Skeletal muscle tissue (tissue), 4 donors: ENCODE measurements around the gene ADAMTS14. TPM values are rescaled to one million over a fixed set of nuclear protein-coding genes. Genes with fewer than 3 reads are reported as not detected.
A peak's percentile ranks its signal among the peaks of the same experiment; 100 is the strongest.
"Not testable (repeated sequence)": the region's sequence is repeated elsewhere in the genome, so short reads cannot be mapped to it uniquely, and the experiment has no call there.

Source experiments
- H3K27ac ChIP-seq: one replicate; pipeline ENCODE4 v1.7.0; 2013; ENCODE audit warnings: mild to moderate bottlenecking, low read depth, low read length, inconsistent platforms
- H3K27me3 ChIP-seq, 3 donors: one replicate each; pipeline ENCODE4 v1.7.0; 2013; ENCODE audit warnings: low read length in 3 of 3; ENCODE audit not compliant: control insufficient read depth in 3 of 3, insufficient read depth in 3 of 3
- H3K36me3 ChIP-seq, 3 donors: one replicate each; pipeline ENCODE4 v1.7.0; 2013; ENCODE audit warnings: low read length in 3 of 3; ENCODE audit not compliant: control insufficient read depth in 3 of 3, insufficient read depth in 3 of 3
- H3K4me1 ChIP-seq, 3 donors: one replicate each; pipeline ENCODE4 v1.7.0; 2013; ENCODE audit warnings: low read length in 3 of 3, mild to moderate bottlenecking in 3 of 3; ENCODE audit not compliant: control insufficient read depth in 3 of 3, insufficient read depth in 3 of 3
- H3K4me3 ChIP-seq, 3 donors: one replicate each; pipeline ENCODE4 v1.7.0; 2013; ENCODE audit warnings: low read length in 3 of 3
- H3K9ac ChIP-seq, 3 donors: one replicate each; pipeline ENCODE4 v1.7.0; 2013; ENCODE audit warnings: low read length in 3 of 3, mild to moderate bottlenecking in 3 of 3, moderate library complexity in 2 of 3, low read depth in 1 of 3
- H3K9me3 ChIP-seq, 3 donors: one replicate each; pipeline ENCODE4 v1.7.0; 2013; ENCODE audit warnings: low read length in 3 of 3; ENCODE audit not compliant: control insufficient read depth in 3 of 3
- total RNA-seq: library from RNA; depleted of rRNA; stranded (reverse); fragments of >200 nt; gene quantifications from one replicate; pipeline ENCODE4 v1.2.3, GENCODE V29; 2014
- donor health status: Osteomylitis.

Gene ADAMTS14
- total RNA-seq, 1 donor from 2014 or later: 5.7 TPM

DNA sequence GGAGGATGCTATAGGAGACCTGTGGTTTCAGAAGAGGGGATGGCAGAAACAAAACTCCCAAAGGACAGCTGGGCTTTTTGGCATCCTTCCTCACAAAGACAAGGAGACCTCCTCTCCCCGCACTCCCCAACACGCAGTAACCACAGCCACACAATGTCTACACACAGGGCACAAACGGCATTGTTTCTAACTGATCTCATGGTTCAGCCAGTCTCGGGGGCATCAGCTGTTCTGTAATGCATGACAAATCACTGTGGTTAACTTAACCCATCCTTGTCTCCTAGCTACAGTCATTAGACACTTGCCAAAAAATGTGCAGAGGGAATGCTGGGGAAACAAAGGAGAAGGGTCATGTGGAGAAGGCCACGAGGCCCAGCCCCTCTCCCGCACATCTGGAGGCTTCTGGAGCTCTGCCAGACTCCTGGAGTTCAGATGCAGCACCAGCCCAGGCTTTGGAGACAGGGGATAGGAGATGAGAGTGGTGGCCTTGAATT lies 7.6 kb upstream of the ADAMTS14 start:
- Histone ChIP-seq H3K9ac (no peak overlapping the region), H3K27ac (peak overlapping the region; percentile 36), H3K27me3 (peaks cover 0 to 6% (median 2%) of the 10 kb centered on the region in 3 donors), H3K4me3 (no peak overlapping the region), H3K36me3 (no peaks in the 10 kb centered on the region), H3K9me3 (no peaks in the 10 kb centered on the region), H3K4me1 (peaks cover 2 to 10% (median 9%) of the 10 kb centered on the region in 3 donors)

DNA sequence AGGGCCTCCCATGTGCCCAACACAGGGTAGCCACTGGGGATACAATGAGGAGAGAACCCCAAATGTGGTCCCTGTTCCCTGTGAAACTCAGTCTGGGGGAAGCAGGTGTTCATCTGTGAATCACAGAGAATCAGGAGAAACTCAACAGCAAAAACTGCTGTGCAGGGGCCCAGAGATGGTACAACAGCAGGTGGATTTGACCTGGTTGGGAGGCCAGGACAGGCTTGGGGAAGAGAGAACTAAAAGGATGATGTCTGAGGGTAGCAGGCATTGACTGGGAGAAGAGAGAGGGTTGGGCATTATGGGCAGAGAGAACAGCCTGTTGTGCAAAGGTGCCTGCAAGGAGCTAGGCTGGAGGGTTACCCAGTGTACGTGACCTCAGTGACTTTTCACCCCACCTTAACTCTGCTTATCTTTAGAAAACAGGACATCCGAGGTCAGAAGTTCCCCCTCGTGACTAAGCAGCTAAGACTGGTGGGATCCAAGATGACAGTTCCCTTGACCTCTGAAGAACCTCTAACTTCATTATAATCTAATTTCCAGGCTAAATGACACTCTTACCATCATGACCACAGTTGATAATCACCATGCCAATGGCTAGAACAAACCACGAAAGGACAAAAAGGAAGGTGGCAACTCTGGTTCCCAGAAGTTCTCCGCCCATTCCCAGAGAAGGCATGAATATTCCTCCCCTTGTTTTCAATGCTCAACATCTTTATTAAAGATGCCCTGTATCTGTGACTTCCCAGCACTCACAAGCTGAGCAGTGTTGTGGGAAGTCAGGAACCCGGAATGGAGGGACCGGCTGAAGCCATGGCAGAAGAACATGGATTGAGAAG lies 5.1 kb upstream of the ADAMTS14 start:
- Histone ChIP-seq H3K27ac (no peak overlapping the region), H3K4me1 (peaks cover 2 to 10% (median 9%) of the 10 kb centered on the region in 3 donors), H3K9me3 (no peaks in the 10 kb centered on the region), H3K4me3 (no peak overlapping the region), H3K36me3 (no peaks in the 10 kb centered on the region), H3K9ac (no peak overlapping the region), H3K27me3 (peaks cover 0 to 4% (median 0%) of the 10 kb centered on the region in 3 donors)

DNA sequence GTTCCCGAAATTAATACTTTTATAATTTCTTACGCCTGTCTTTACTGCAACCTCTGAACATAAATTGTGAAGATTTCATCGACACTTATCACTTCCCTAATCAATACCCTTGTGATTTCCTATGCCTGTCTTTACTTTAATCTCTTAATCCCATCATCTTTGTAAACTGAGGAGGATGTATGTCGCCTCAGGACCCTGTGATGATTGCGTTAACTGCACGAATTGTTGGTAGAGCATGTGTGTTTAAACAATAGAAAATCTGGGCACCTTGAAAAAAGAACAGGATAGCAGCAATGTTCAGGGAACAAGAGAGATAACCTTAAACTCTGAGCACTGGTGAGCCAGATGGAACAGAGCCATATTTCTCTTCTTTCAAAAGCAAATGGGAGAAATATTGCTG lies 4.5 kb upstream of the ADAMTS14 start:
- H3K4me1 ChIP-seq: peaks cover 4 to 14% (median 13%) of the 10 kb centered on the region in 3 donors

GRCh38 chr10:70668454-70668970 lies 3.8 kb upstream of the ADAMTS14 start:
- Histone ChIP-seq H3K27ac (no peak overlapping the region), H3K36me3 (no peaks in the 10 kb centered on the region), H3K27me3 (peaks cover 0 to 6% (median 0%) of the 10 kb centered on the region in 3 donors), H3K4me3 (no peak overlapping the region), H3K9me3 (no peaks in the 10 kb centered on the region), H3K4me1 (peaks cover 11 to 20% (median 20%) of the 10 kb centered on the region in 3 donors), H3K9ac (no peak overlapping the region)

More for the DNA sequence above, 4.5 kb upstream of the ADAMTS14 start:
- not testable (repeated sequence) for H3K9me3 ChIP-seq, H3K4me3 ChIP-seq, H3K27me3 ChIP-seq, H3K27ac ChIP-seq, H3K36me3 ChIP-seq, H3K9ac ChIP-seq

- Histone ChIP-seq H3K9me3 (no peaks in the 10 kb centered on the region), H3K27ac (no peak overlapping the region), H3K4me3 (no peak overlapping the region), H3K4me1 (peaks cover 16 to 25% (median 22%) of the 10 kb centered on the region in 3 donors), H3K36me3 (no peaks in the 10 kb centered on the region), H3K27me3 (peaks cover 0 to 6% (median 0%) of the 10 kb centered on the region in 3 donors), H3K9ac (no peak overlapping the region)
These were observed 3.3 kb upstream of the ADAMTS14 start for GRCh38 chr10:70669015-70669414.

- Histone ChIP-seq H3K9ac (no peak overlapping the region), H3K27ac (no peak overlapping the region), H3K27me3 (peaks cover 2 to 6% (median 6%) of the 10 kb centered on the region in 3 donors), H3K4me3 (no peak overlapping the region), H3K36me3 (no peaks in the 10 kb centered on the region), H3K9me3 (no peaks in the 10 kb centered on the region), H3K4me1 (peaks cover 23 to 25% (median 24%) of the 10 kb centered on the region in 3 donors)
These were observed 2.5 kb upstream of the ADAMTS14 start for GRCh38 chr10:70669732-70670317.

GRCh38 chr10:70671619-70672164 lies 614 bp upstream of the ADAMTS14 start:
- Histone ChIP-seq H3K27me3 (peaks cover 7 to 11% (median 9%) of the 10 kb centered on the region in 3 donors), H3K9ac (peak overlapping the region in 1 of 3 donors; percentile 54), H3K4me1 (peaks cover 21 to 35% (median 30%) of the 10 kb centered on the region in 3 donors), H3K9me3 (no peaks in the 10 kb centered on the region), H3K36me3 (no peaks in the 10 kb centered on the region), H3K4me3 (peak overlapping the region in 2 of 3 donors; percentile 25 to 60), H3K27ac (no peak overlapping the region)

DNA sequence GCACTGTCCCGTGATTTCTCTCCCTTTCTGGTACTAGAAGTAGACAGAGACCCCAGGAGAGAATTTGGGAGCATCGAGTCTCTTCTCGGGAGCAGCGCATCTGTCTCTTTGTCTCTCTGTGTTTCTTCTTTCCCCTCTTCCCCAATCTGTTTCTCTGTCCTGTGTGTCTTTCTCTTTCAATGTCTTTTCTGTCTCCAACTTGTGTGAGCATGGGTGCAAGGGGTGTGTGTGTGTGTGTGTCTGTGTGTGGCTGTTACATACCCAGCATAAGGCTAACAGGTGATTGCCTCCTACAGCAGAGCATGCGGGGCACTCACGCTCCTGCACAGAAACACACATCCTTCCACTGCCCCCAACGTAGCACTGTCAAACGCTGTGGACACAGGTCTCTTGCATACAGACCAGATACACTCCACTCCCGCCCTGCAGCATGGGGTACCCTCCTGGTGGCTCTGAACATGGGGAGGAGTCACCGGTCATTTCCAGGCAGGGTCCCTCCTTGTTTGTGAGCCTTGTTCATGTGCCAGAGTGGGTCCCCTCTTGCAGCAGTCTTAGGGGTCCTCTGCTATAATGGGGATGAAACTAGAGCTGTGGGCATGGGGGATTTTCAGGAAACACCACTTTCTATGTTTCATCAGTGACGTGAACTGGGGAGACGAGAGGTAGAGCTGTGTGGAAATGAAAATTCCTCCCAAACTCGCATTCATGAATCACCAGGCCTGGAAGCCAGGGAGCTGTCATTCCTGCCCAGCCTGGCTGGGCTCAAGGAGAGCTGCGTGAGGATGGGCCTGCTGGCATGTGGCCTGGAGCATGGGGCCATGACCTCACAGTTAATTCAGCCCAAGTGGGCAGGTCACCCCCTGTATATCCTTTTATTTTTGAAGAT lies 980 bp downstream of the ADAMTS14 start:
- Histone ChIP-seq H3K27ac (peak overlapping the region; percentile 33), H3K4me1 (peaks cover 21 to 35% (median 30%) of the 10 kb centered on the region in 3 donors), H3K27me3 (peaks cover 9 to 11% (median 9%) of the 10 kb centered on the region in 3 donors)

DNA sequence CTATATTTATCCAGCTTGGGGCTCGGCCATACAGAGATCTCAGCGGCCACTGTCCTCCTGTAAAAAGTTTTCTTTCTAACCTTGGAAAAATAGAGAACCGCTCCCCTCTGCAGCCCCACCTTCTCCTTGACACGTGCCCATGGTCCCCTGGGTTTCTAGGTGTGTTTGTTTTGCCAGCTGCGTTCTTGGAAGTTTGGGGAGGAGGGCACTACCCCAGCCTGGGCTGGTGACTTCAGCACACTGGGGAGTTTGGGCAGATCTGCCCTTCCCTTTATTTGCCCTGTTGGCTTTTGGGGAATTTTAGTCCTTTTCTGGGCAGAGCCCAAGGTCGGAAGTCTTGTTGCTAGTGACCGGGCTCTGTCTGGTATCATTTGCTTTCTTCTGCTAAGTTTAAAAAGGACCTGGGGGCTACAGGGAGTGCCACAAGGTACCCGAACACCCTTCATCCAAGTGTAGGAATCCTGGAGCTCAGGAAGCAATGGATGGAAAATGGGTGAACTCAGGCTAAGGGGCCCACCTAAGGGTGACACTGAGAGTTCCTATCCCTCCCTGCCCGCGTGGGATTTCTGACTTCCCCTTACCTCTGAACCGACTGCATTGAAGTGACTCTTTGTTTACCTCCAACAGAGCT lies 1.7 kb downstream of the ADAMTS14 start:
- Histone ChIP-seq H3K9me3 (no peaks in the 10 kb centered on the region), H3K36me3 (no peaks in the 10 kb centered on the region), H3K27me3 (peaks cover 9 to 11% (median 9%) of the 10 kb centered on the region in 3 donors), H3K27ac (peak overlapping the region; percentile 33), H3K4me3 (peak overlapping the region in 1 of 3 donors; percentile 41), H3K4me1 (peaks cover 22 to 35% (median 30%) of the 10 kb centered on the region in 3 donors), H3K9ac (peak overlapping the region in 1 of 3 donors; percentile 69)

More for the DNA sequence above, 980 bp downstream of the ADAMTS14 start:
- Histone ChIP-seq H3K9ac (peak overlapping the region in 1 of 3 donors; percentile 70), H3K36me3 (no peaks in the 10 kb centered on the region), H3K4me3 (peak overlapping the region; percentile 46 to 61 (median 56)), H3K9me3 (no peaks in the 10 kb centered on the region)
